NK-92 treated with Interleukin-12 subunit alpha and Interleukin-12 subunit beta, amount 100 ng/mL, for 24 hours (cell line): Measurements from ENCODE around the gene P2RX3.

Source experiments
- DNase-seq: peaks from one replicate; lab custom pipeline; 2025; lab: John Stamatoyannopoulos, UW

P2RX3 gene

DNA sequence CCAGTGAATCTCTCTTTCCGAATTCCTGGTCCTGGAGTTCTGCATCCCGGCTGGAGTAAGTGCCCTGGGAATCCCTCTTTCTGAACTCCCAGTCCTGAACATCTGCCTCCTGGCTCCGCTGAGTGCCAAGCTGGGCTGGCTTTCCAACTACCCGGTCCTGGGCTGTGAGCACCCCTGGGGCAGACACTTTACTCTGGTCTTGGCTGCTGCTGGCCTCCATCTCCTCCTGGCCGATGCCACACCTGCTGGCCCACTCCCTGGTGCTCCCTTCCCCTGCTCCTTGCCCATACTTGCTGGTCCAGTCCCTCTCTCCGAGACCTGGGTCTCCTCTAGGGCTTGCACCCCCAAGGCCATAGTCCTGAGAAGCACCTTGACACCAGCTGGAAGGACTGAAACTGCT, 28.1 kb upstream of the P2RX3 start:
- no peak for DNase-seq

DNA sequence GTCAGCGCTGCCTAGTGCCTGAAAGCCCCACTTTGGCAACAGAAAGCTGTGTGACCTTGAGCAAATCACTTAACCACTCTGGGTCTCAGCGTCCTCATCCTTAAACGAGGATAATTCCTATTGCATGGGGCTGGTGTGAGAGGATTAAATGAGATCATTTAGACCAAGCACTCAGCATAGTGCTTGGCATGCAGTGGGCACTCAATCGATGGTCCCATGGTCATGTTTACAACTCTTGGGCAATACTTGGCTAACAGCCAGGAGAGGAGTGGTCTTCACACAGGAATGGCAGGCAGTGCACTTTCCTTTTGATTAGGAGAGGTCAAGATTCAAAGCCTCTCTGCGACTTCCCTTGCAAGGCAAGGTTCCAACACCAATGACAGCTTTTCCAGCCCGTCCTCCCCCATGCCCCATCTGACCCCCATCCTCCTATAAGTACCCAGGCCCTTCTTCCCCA, 27.5 kb upstream of the P2RX3 start:
- DNase-seq, result no peak

DNA sequence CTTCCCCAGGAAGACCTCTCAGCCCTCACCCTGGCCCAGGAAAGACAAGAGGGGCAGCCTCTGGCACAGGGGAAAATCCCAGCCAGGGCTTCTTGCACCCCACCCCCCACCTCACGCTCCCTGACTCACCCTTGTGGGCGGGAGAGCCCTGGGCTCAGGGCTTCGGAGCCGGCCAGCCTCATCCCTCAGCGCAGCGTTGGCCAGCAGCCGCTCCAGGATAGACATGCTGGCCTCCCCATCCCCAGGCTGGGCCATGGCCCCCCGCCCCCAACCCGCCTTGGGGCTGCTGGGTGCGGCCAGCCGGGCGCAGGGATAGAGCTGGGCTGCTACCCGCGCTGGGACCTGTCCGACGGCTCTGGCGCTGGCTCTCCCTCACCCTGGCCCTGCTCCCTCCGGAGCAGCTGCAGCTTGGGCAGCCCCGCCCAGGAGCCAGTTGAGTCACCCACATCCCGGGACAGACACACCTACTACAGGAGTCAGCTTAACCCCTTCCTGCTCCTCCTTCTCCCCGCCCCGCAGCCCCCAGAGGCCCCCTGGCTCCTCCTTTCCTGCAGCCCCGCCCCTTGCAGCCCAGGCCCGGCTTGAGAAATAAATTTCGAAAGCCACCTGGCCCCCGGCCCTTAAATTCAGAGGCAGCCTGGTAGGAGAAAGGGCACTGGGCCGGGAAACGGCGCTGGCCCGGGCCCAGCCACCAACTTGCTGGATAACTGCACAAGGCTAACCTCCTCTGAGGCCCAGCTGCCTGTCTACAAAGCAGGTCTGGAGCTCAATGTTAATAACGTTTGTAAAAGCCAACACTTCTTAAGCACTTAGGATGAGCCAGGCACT, 26.8 kb upstream of the P2RX3 start:
- no peak for DNase-seq

DNA sequence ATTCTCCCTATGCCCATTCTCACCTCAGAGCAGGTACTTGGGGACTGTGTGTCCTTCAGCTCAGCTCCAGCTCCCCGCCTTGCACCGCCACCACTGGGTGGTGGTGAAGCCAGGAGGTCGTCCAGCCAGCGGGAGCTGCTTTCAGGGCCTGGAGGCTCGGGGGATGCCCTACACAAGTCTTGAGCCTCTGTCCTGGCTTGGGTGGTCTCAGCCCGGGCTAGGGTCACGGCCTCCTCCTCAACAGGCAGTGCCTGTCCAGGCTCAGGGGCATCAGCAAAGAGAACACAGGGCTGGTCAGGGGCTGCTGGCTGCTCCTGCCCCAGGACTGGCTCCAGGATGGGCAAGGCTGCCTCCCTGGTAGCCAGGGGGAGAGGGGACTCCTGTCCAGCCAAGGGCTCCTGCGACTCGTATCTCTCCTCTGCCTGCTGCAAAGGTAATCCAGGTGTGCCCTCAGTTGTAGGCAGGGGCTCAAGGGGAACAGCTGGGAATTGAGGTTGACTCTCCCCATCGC, 25.6 kb upstream of the P2RX3 start:
- DNase-seq, result no peak

DNA sequence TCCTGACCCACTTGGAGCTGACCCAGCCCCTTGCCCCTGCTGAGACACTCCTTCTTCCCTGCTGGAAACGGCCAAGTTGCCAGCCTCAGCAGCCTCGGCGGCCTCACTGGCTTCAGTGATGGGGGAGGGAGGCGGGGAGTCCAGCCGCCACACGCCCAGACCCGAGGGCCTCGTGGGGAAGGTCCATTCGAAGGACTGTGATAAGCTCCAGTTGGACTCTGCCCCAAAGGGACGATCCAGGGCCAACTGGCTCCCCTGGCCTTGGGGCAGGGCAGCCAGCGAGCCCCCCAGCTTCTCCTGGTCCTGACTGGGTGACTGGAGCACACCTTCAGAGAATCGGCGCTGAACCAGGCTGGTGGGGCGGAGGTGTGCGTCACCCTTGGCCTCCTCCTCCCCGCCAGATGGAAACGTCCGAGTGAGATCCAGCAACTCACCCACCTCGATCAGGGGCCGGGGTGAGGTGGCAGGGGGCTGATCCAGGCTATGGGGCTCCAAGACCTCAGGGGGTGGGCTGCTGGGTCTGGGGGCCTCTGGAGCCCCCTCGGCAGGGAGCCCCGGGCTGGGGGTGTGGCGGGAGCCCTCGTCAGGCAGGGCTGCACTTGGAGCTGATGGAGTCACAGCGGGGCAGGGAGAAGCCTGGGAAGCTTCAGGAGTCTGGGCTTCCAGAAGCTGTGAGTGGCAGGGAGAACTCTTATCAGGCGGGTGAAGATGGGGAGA, 24.9 kb upstream of the P2RX3 start:
- DNase-seq, result no peak

DNA sequence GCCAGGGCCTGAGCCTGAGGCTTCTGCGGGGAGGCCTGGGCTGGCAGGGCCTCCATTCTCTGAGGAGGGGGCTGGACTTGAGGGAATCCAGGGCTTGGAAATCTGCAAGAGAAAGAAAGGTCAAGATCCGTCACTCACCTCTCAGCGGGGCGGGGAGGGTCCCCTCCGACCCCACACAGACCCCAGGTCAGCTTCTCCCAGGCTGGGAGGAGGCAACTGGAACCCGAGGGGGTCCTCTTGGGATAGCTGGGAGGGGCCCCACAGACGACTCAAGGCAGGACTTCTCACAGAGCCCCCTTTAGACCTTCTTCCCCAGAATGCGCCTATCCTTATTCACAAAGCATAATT, 24.4 kb upstream of the P2RX3 start:
- no peak for DNase-seq

DNA sequence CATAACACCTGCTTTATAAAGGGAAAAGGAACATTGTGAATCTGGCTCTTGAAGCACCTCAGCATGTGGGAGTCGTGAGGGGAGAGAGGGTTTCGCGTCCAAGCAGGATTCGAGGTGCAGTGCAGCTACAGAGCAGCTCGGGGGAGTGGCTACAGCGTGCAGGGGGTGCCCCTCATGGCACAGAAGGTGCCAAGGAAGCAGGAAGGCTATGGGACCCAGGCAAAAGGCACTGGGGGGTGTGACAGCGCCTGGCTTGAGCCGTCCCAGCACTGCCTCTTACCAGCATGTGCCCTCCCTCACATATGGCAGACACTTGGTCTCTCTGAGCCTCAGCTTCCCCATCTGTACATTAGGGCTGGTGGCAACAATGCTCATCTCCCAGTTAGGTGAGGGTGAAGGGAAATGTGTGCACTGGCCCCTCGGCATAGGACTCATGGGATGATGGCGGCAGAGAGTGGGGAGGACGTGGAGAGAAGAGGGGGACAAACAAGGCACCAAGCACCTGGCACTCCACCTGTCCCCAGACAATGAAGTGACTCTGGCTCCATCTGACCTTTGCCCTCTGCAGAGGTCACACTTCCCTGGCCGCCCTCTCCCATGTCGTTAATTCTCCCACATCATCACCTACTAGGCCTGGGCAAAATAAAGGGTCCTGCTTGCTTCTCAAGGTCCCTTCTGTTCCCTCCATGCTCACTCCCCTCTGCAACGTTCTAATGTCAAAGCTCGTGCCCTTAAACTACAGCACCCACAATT, 23.8 kb upstream of the P2RX3 start:
- no peak for DNase-seq

DNA sequence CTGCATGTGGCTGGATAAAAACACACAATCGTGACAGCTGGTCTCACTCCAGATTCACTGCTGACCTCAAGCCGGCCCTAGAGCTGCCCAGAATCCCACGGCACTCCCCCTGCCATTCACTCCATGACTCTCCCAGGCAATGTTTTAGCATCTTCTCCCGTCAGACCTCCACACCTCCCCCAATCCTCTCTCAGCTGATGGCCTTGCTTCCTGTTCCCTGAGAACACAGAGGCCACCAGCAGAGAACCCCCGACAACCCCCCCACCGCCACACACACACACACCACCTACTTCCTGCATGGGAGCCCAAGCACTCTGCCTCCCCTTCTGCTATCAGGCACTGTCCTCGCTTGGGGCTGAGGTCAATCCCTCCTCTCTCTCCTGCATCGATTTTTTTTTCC, 22.7 kb upstream of the P2RX3 start:
- no peak for DNase-seq

DNA sequence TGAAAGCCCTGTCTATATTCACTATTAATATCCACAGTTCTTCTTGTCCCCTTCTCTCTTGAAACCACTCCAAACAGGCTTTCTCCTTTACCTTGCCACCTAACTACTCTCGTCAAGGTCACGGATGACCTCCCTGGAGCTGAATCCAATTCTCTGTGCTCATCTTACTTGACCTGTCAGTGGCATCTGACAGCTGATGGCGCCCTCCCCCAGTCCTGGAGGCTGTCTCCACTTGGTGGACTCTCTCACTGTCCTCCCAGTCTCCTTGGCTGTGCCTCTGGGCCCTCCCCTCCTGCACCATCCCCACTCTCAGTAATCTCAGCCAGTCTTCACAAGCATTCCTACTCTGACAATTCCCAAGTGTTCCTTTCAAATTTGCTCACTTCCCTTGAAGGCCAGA, 22.1 kb upstream of the P2RX3 start:
- no peak for DNase-seq

DNA sequence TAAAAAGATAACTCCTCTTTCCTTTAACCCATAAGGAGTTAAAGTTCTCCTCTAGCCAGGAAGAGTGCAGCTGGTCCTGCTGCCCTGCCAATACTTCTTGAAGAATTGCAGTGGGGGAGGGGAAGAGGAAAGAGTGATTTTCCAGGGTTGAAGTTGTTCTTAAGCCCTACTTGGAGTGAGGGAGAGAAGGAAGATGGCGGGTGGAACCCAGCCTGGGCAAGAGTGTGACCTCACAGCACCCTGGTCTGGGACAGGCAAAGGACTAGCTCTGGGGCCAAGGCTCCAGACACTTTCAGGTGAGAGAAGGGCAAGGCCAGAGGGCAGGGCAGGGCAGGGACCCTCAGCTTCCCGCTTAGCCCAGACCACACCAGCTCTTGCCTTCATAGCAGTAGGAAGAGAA, 20.0 kb upstream of the P2RX3 start:
- no peak for DNase-seq

DNA sequence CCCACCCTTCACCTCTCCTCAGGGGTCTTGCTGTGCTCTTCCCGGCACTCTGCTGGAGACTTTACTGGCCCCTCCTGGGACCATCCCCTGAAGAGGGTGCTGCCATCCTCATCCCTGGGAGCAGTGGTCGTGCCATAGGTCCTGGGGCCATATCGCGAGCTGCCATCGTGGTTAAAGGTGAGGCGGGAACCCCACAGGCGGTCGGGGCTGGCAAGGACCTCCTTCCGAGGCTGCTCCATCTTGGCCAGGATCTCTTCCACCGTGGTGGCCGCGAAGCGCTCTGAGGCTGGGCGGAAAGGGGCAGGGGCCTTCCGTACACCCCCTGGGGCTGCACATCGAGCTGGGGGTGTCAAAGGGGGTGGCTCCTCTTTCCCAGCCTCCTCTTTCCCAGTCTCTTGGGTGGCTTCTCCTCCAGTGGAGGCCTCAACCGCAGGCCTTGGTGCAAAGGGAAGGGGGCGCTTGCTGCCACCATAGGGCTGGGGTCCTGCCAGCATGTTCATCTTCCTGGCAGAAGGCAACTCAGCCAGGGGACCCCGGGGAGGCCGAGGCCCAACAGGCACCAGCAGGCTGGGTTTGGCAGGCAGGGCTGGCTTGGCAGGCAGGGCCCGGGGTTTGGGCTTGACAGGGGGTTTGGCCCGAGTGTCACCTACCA, 18.0 kb upstream of the P2RX3 start:
- no peak for DNase-seq

DNA sequence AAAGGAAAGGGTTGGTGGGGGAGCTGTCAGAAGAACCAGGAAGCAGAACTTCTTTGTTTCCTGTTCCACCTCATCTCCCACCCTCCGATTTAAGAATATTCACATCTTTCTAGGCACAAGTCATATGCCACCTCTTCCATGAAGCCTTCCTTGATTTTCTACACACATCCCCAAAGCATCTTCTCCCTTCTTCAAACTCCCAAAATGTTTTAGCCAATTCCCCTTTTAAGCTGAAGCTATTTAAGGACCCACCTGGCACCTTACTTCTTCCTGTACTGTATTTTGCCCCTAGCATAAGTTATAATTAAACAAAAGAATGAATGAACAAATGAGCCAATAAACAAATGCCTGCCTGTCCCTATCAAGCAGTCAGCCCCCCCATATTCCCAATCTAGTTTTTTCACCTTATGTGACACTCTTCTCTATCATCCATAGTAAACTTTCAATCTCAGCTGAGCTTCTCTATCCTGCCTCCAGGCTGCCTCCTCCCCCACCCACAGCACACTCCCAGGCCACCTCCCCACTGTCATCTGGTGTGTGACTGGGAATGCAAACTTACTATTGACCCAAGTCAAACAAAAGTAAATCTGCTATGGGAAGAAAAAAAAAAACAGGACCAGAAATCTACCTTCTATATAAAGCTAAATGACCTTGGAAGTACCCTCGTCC, 17.3 kb upstream of the P2RX3 start:
- no peak for DNase-seq

DNA sequence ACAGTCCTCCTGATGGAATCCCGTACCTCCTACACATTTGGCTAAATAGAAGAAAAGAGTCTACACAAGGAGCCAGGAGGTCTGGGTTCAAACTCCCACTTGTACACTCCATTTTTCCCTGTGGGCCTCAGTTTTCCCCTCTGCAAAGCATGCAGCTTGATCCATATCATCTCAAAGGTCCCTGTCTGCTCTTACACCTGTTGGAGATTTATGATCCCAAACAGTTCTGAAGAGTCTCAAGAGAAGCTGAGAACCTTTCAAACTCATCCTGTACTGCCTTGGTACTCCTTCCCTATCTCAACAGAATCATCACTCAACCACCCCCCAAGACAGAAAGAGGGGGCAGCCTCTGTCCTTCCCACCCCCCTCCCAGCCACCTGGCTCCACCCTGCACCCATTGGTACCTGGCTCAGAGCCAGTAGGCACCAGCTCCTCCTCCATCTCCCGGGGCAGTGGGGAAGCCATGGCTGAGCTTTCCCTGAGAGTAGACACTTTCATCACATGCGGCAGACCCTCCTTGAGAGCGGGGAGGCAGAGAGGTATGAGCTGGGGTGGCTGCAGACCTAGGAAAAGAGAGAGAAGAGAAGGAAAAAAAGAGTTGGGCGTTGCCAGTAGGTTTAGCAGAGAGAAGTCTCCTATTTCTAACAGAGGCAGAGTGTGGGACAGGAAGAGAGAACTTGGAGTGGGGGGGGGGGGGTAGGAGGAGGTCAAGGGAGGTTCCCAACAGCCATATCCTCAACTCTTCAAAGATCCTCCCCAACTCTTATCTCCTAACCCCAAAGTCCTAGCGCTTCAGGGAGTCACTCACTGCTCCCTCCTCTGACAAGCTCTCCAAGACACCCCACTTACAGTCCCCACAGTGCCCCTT, 16.5 kb upstream of the P2RX3 start:
- no peak for DNase-seq

DNA sequence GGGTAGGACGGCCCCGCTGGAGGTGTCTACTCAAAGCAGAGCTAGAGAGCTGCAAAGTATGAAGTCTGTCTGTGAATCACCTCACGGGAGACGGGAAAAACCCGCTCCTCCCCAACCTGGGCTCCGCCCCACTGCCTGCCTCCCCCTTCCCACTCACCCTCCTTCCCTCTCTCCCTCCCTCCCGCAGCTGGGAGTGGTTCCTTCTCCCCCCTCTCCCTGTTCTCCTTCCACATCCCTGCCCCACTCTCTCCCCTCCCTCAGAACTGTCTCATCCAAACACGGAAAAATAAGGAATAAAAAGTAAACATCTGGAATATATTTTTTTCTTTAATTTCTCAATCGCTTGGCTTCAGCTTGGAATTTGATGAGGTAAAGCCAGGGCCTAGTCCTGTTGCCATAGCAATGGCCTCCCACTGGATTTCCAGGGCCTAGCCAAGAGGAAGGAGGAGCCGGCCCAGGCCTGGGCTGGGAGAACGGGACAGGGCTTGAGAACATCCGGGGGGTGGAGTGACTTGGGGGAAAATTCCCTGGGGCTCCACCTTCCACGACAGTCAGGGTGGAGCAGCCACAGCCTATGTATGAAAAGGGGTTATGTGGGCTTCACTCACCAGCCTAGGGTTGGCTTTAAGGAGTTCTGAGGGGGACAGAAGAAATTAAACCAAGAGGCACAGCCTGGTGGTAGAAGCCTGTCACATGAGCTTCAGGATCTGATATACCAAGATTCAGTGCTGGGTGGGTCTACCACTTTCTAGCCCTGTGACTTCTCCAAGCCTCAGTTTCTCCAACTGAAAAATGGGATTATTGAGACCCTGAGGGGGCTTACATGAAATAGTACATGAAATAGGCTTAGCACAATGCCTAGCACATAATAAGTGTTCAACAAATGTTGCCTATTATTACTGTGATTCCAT, 15.6 kb upstream of the P2RX3 start:
- no peak for DNase-seq

DNA sequence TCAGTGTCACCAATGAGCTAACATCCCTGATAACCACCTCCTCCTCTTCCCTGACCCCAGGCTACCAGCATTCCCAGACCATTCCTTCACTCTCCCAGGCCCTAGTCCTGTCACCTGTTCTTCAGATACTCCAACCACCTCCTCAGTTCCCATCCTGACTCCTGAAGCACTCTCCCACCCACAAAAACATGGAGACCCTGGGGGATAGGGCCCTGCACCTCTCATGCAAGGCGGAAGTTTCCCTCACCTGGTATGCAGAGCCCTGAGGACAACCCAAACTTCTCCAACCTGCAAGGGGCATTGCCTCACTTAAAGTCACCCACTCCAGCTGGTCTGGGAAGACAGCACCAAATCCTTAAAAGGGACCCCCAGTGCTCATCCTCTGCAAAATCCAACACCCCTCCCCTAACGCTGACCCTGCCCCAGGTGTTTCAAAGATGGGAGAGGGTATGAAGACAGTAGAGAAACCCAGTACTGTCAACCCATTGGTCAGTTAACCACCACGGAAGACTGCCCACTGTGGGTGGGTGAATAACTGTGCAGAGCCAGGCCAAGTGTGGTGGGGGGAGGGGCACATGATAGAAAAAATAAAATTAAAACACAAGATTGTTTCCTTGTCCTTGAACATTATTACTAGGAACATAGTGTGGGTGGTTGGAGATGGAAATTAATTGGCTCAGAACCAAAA, 14.8 kb upstream of the P2RX3 start:
- DNase-seq, result no peak

DNA sequence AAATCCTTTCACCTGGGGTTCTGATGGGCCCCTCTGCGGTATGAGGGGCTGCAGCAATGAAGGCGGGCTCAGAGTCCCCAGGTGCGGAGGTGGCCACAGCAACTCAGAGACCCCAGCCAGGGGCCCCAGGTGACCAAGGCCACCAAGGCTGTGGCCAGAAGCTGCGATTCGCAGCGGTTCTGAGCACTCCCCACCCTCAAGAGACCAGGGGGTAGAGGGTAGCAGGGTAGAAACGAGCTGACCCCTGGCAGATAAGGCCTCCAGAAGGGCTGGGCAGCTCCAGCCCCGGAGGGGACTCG, 14.3 kb upstream of the P2RX3 start:
- DNase-seq, result no peak

DNA sequence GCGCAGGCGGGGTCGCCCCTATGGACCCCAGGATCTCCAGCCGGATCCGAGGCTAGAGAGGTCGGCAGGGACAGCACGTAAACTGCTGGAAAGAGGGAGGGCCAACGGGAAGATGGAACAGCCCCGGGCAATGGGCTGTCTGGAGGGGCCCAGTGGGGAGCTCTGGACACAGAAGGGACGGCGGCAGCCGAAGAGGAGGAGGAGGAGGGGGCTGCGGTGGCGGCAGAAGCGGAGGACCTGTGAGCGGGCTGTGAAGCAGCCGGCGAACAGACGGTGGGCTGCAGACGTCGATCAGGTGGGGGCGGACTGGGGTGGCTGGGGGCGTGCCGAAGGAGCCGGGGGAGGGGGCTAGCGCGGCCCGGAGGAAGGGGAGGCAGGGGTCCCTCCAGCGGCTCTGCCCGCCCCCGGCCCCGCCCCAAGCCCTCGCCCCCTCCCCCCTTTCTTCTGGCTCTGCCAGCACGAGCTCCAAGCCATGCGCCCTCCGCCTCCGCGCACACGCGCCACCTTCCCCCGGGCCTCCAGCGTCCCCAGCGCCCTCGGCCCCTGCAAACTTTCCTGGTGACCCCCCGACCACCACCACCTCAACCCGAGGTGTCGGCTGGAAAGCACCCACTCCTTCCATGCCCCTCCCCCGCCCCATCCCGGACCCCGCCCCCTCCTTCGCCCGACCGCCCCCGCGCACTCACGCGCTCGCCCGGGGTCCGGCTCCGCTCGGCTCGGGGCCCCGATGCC, 13.8 kb upstream of the P2RX3 start:
- DNase-seq, result no peak
